HepG2 (cell line): ENCODE data around the gene PLXNA1.

Experiments
- ELF1 ChIP-seq: sonication (generic); formaldehyde crosslinking; IDR thresholded peaks from 2 replicates; pipeline ENCODE4 v1.4.0; 2020; ENCODE audit warnings: missing genetic modification reagents
- JUND ChIP-seq: sonication (generic); formaldehyde crosslinking; IDR thresholded peaks from 2 replicates; pipeline ENCODE4 v1.8.0; 2022; ENCODE audit warnings: mild to moderate bottlenecking, missing genetic modification reagents
- MAFK ChIP-seq, 2 experiments: IDR thresholded peaks in 1 of 2; conservative IDR thresholded peaks in 1 of 2; 2 replicates each; pipeline ENCODE4 v1.6.1; 2011; ENCODE audit warnings: improper control_type of control experiment in 2 of 2, low read length in 2 of 2
- MTA3 ChIP-seq: sonication (generic); formaldehyde crosslinking; IDR thresholded peaks from 2 replicates; pipeline ENCODE4 v1.4.0; 2020; ENCODE audit warnings: missing genetic modification reagents
- NFRKB ChIP-seq: fragments of 450-650 bp; IDR thresholded peaks from 2 replicates; pipeline ENCODE4 v1.6.1; 2017
- PHB2 ChIP-seq: fragments of 450-650 bp; IDR thresholded peaks from 2 replicates; pipeline ENCODE4 v1.6.1; 2018; ENCODE audit not compliant: partially characterized antibody
- RORA ChIP-seq: sonication (generic); formaldehyde crosslinking; IDR thresholded peaks from 2 replicates; pipeline ENCODE4 v1.5.0; 2020; ENCODE audit warnings: mild to moderate bottlenecking, missing genetic modification reagents, moderate library complexity
- SMAD3 ChIP-seq: sonication (generic); formaldehyde crosslinking; IDR thresholded peaks from 2 replicates; pipeline ENCODE4 v1.4.0; 2020; ENCODE audit warnings: missing genetic modification reagents
- TCF7L2 ChIP-seq: IDR thresholded peaks from 2 replicates; pipeline ENCODE4 v1.6.1; 2011; ENCODE audit warnings: mild to moderate bottlenecking, low read depth, low read length, moderate library complexity
- TEAD3 ChIP-seq: optimal IDR thresholded peaks from 2 replicates; pipeline ENCODE3; 2016; ENCODE audit warnings: borderline replicate concordance
- ZFP36 ChIP-seq: fragments of 150-350 bp; IDR thresholded peaks from 2 replicates; pipeline ENCODE4 v1.6.1; 2018; ENCODE audit warnings: borderline replicate concordance, low read length, low read depth; ENCODE audit not compliant: partially characterized antibody
- ZNF232 ChIP-seq: sonication (generic); formaldehyde crosslinking; IDR thresholded peaks from 2 replicates; pipeline ENCODE4 v1.4.0; 2020; ENCODE audit warnings: missing genetic modification reagents, borderline replicate concordance
- ZNF24 ChIP-seq: fragments of 450-650 bp; IDR thresholded peaks from 2 replicates; pipeline ENCODE4 v1.6.1; 2017; ENCODE audit warnings: antibody characterized with exemption, mild to moderate bottlenecking
- TF ChIP-seq, protein P1 (sequence below): sonication (generic); formaldehyde crosslinking; IDR thresholded peaks from 2 replicates; pipeline ENCODE4 v1.8.0; 2022; ENCODE audit warnings: mild to moderate bottlenecking, missing genetic modification reagents, borderline replicate concordance

DNA sequence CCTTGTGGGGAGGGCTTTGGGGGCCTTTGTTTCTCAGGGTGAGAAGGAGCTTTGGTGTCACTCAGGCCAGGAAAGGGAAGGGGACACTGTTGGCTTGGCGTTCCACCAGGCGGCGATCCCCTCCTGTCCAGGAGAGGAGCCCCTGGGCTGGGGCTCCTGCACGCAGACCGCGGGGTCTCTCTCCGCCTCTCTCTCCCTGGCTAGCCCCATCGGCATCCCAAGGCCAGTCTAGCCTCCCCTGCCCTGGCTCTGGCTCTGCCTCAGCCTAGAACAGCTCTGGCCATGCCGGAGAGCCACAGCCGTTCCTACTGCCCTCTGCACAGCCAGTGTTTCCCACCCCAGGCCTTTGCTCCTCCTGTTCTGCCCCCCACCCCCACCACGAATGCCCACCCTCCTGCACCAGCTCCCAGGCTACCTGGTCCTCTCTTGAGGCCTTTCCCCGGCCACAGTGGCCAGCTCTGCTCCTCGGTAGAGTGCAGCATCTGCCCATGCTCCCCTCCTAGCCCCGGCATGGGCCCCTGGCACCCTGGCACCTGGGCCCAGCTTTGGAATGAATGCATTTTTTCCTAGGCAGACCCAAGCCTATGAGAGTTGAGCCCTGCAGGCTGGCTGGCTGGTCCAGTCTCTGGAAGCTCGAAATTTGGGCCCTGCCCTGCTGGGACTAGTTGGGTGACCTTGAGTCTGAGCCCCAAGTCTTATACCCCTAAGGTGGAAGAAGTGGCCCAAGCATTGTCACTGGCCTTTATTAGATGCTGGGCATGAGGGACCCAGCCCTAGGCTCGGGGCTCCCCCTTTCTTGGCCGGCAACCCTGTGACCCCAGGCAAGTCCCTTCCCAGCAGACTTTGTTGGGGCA is 2.4 kb downstream of the PLXNA1 start:
- TF ChIP-seq ZFP36 (no peak), ELF1 (CRISPR knock-in tag) (no peak), JUND (CRISPR knock-in tag) (no peak), TCF7L2 (no peak), MTA3 (no peak), ZNF24 (no peak), PHB2 (no peak), MAFK (conservative IDR thresholded peaks at IDR 0.05 in 1 of 2, IDR thresholded peaks at IDR 0.05 in 1 of 2; ENCODE audit: low read length in 2 of 2) (no peak), ZNF232 (no peak), NFRKB (no peak), RORA (CRISPR knock-in tag) (no peak), SMAD3 (CRISPR knock-in tag) (no peak), TEAD3 (CRISPR knock-in tag) (no peak)
- TF ChIP-seq, protein P1, sequence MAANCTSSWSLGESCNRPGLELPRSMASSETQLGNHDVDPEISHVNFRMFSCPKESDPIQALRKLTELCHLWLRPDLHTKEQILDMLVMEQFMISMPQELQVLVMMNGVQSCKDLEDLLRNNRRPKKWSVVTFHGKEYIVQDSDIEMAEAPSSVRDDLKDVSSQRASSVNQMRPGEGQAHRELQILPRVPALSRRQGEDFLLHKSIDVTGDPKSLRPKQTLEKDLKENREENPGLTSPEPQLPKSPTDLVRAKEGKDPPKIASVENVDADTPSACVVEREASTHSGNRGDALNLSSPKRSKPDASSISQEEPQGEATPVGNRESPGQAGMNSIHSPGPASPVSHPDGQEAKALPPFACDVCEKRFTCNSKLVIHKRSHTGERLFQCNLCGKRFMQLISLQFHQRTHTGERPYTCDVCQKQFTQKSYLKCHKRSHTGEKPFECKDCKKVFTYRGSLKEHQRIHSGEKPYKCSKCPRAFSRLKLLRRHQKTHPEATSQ (CRISPR knock-in tag): no peak
